ACHN (cell line): ENCODE data around the gene BZW1.

Experiments
- DNase-seq: peaks from one replicate; pipeline ENCODE4 v3.0.0-alpha.2; 2015
- in situ Hi-C: cut with HindIII; loops from 2 replicates; pipeline ENCODE4 v1.10.0; 2017; ENCODE audit warnings: low sequenced_read_pairs, low pct_ligation_motif_present, low pct_unique_long_range_greater_than_20kb

The BZW1 gene

GRCh38 chr2:200811333-200812121 lies at the start of gene BZW1:
Gene BZW1, plus strand, starts transcription at chr2:200811910. Its CDS starts 1,308 bp downstream, at chr2:200813218.
- in situ Hi-C loops: no loop called here
- DNase-seq: peak; percentile 97

- in situ Hi-C loops: no loop called here
- no peak for DNase-seq
Measured at GRCh38 chr2:200762127-200762526, 49.6 kb upstream of the BZW1 start.

- no peak for DNase-seq
- in situ Hi-C loops: no loop called here
Measured at GRCh38 chr2:200763422-200763821, 48.3 kb upstream of the BZW1 start.

GRCh38 chr2:200765139-200765951 lies 46.4 kb upstream of the BZW1 start:
- in situ Hi-C loops: no loop called here
- DNase-seq: peak; percentile 93

GRCh38 chr2:200765995-200766660 lies 45.6 kb upstream of the BZW1 start:
- in situ Hi-C loops: no loop called here
- DNase-seq: no peak

GRCh38 chr2:200767111-200767885 lies 44.4 kb upstream of the BZW1 start:
- in situ Hi-C loops: no loop called here
- DNase-seq: no peak

GRCh38 chr2:200770847-200771246 lies 40.9 kb upstream of the BZW1 start:
- in situ Hi-C loops: no loop called here
- DNase-seq: no peak

GRCh38 chr2:200772620-200773019 lies 39.1 kb upstream of the BZW1 start:
- DNase-seq: no peak
- in situ Hi-C loops: no loop called here

GRCh38 chr2:200773083-200773482 lies 38.6 kb upstream of the BZW1 start:
- no peak for DNase-seq
- in situ Hi-C loops: no loop called here

GRCh38 chr2:200774920-200775319 lies 36.8 kb upstream of the BZW1 start:
- DNase-seq: no peak
- in situ Hi-C loops: no loop called here

GRCh38 chr2:200777275-200777674 lies 34.4 kb upstream of the BZW1 start:
- DNase-seq: peak; percentile 73
- in situ Hi-C loops: no loop called here

- in situ Hi-C loops: no loop called here
- DNase-seq: no peak
Measured at GRCh38 chr2:200778038-200778437, 33.7 kb upstream of the BZW1 start.

GRCh38 chr2:200779214-200779613 lies 32.5 kb upstream of the BZW1 start:
- in situ Hi-C loops: no loop called here
- no peak for DNase-seq

GRCh38 chr2:200781616-200782015 lies 30.1 kb upstream of the BZW1 start:
- in situ Hi-C loops: no loop called here
- DNase-seq: no peak

GRCh38 chr2:200782251-200782650 lies 29.5 kb upstream of the BZW1 start:
- DNase-seq: no peak
- in situ Hi-C loops: no loop called here

- in situ Hi-C loops: no loop called here
- no peak for DNase-seq
Measured at GRCh38 chr2:200784215-200784614, 27.5 kb upstream of the BZW1 start.

GRCh38 chr2:200786423-200786822 lies 25.3 kb upstream of the BZW1 start:
- in situ Hi-C loops: no loop called here
- DNase-seq: no peak

GRCh38 chr2:200786826-200787225 lies 24.9 kb upstream of the BZW1 start:
- DNase-seq: no peak
- in situ Hi-C loops: no loop called here
